GM20000 (cell line): ENCODE data around the gene IL16.

Experiments used
- DNase-seq: peaks from one replicate; pipeline ENCODE4 v3.0.0; 2012; ENCODE audit warnings: low spot score
- TF ChIP-seq, protein P1 (sequence below): IDR thresholded peaks from 2 replicates; pipeline ENCODE4 v1.5.1; 2012; ENCODE audit warnings: mild to moderate bottlenecking, control low read depth; ENCODE audit errors: extremely low read depth, missing control alignments

IL16 gene

GRCh38 chr15:81310480-81310879 lies 113.8 kb downstream of the IL16 start:
- DNase-seq = no peak
- TF ChIP-seq, protein P1, sequence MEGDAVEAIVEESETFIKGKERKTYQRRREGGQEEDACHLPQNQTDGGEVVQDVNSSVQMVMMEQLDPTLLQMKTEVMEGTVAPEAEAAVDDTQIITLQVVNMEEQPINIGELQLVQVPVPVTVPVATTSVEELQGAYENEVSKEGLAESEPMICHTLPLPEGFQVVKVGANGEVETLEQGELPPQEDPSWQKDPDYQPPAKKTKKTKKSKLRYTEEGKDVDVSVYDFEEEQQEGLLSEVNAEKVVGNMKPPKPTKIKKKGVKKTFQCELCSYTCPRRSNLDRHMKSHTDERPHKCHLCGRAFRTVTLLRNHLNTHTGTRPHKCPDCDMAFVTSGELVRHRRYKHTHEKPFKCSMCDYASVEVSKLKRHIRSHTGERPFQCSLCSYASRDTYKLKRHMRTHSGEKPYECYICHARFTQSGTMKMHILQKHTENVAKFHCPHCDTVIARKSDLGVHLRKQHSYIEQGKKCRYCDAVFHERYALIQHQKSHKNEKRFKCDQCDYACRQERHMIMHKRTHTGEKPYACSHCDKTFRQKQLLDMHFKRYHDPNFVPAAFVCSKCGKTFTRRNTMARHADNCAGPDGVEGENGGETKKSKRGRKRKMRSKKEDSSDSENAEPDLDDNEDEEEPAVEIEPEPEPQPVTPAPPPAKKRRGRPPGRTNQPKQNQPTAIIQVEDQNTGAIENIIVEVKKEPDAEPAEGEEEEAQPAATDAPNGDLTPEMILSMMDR = no peak

- TF ChIP-seq, protein P1 = no peak
- DNase-seq = peak; percentile 38
These were observed 115.2 kb downstream of the IL16 start for GRCh38 chr15:81311752-81312464.

DNA sequence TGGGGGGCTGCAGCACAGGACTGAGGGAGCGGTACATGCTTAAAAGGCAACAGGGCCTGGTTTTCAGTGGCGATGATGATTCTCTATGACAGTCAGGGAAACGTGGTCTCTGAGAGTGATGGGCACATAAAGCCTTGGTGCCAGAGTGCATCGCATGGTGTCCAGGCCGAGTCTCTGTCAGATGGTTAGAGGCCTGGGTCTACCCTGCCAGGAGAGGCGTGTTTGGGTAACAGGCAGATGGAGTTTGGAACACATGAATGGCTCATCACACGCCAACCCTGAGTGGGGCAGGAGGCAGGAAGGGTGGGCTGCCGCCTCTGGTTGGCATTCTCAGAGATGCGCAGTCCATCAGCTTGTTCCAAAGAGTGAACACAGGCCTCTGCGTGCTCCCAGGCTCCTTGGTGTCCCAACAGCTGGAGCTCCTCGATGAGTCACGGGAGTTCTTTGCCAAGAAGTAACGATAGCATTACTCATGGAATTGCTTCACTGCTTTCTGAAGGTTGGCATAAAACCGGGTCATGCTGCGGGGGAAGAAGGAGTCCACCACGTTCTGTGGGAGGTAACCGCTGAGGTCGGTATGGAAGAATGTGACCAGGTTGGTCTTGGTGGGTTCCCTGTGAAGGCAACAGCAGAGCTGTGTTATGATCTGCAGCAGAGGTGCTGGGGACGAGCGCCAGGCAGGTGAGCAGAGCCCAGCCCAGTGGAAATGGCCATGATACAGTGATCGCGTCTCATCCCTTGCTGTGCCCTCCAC lies 116.3 kb downstream of the IL16 start:
- DNase-seq = no peak
- TF ChIP-seq, protein P1 = no peak

- TF ChIP-seq, protein P1 = no peak
These were observed 117.0 kb downstream of the IL16 start for GRCh38 chr15:81313686-81314085.

GRCh38 chr15:81314378-81314777 lies 117.7 kb downstream of the IL16 start:
- DNase-seq = no peak
- TF ChIP-seq, protein P1 = no peak

More at GRCh38 chr15:81313686-81314085, 117.0 kb downstream of the IL16 start:
- no peak for DNase-seq

GRCh38 chr15:81315452-81316175 lies 118.9 kb downstream of the IL16 start:
- DNase-seq = no peak
- TF ChIP-seq, protein P1 = no peak

- TF ChIP-seq, protein P1 = no peak
- no peak for DNase-seq
These were observed 119.6 kb downstream of the IL16 start for GRCh38 chr15:81316267-81316666.
